ENCODE measurements around the gene CLEC20A. TPM values are rescaled to one million over a fixed set of nuclear protein-coding genes. Genes with fewer than 3 reads are reported as not detected.

Gene CLEC20A
- total and polyA plus RNA-seq, 2 donors, result 0.23 to 0.48 TPM

- Histone ChIP-seq H3K27ac (ENCODE audit: low read depth) (no peak overlapping the region), H3K4me3 (ENCODE audit: low read depth, low read length) (no peak overlapping the region), H3K4me1 (ENCODE audit: insufficient read depth) (no peaks in the 10 kb centered on the region), H3K36me3 (ENCODE audit: insufficient read depth) (no peaks in the 10 kb centered on the region)
- WGBS, result 93% methylated on average over 10 of the region's 10 CpGs
- DNase-seq (ENCODE audit: extremely low spot score), result no peak
Observed at GRCh38 chr1:178500936-178501554, 4.3 kb upstream of the CLEC20A start.

DNA sequence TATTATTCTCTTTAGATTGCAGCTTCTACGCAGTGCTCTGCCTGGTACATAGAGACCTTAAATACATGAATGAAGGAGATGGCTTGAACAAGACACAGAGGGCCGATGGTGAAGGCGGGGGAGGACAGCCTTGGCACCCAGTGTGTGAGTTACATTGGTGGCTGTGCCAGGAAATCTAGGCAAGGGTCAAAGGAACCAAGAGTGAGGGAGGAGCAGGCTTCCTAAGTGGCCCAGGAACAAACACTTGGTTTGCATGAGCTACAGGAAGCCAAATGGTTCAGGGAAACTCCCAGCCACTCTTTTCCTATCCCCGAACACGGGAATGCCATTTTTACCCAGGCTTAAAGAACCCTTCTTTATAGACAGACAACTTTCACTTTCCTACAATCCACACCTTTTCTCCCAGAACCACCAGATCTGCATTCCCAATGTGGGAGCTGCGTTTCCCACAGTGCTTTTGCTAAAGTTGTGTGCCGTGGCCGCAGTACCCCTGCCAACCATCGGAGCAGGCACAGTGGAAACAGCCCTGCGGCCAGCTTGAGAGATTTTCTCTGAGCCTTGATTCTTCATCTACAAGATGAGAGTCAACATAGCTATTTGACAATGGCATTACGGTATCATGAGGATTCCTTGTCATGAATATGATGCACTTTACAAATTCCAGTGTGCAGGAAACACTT, 3.5 kb upstream of the CLEC20A start:
- no peaks in the 10 kb centered on the region for H3K36me3 ChIP-seq (ENCODE audit: insufficient read depth)
- 89% methylated on average over 11 of the region's 11 CpGs for WGBS
- H3K4me3 ChIP-seq (ENCODE audit: low read depth, low read length), result no peak overlapping the region
- no peak overlapping the region for H3K27ac ChIP-seq (ENCODE audit: low read depth)
- H3K4me1 ChIP-seq (ENCODE audit: insufficient read depth), result no peaks in the 10 kb centered on the region
- no peak for DNase-seq (ENCODE audit: extremely low spot score)

GRCh38 chr1:178498896-178499675, 2.3 kb upstream of the CLEC20A start:
- H3K36me3 ChIP-seq (ENCODE audit: insufficient read depth), result no peaks in the 10 kb centered on the region
- H3K27ac ChIP-seq (ENCODE audit: low read depth), result no peak overlapping the region
- 92% methylated on average over 16 of the region's 16 CpGs for WGBS
- DNase-seq (ENCODE audit: extremely low spot score), result no peak
- no peak overlapping the region for H3K4me3 ChIP-seq (ENCODE audit: low read depth, low read length)
- no peaks in the 10 kb centered on the region for H3K4me1 ChIP-seq (ENCODE audit: insufficient read depth)

DNA sequence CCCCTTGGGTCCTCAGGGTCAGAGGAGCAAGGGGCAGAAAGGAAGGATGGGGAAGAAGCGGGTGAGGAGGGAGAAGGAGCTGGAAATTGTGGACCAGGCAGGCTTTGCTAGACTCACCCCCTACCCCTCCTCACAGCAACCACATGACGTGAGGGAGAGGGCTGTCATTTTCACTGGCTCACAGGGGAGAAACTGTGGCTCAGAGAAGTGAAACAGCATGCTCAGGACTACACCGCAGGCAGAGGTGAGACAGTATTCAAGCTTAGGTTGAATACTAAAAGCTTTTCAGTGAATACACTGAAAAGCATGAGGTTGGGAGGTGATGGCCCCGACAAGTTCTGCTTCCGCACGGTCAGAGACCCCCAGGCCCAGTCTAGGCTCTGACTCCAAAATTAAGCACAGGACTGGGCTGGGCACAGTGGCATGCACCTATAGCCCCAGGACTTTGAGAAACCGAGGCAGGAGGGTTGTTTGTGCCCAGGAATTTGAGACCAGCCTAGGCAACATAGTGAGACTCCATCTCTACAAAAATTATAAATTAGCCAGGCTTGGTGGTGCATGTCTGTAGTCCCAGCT, 1.2 kb upstream of the CLEC20A start:
- WGBS, result 94% methylated on average over 7 of the region's 7 CpGs
- Histone ChIP-seq H3K4me3 (ENCODE audit: low read depth, low read length) (no peak overlapping the region), H3K4me1 (ENCODE audit: insufficient read depth) (no peaks in the 10 kb centered on the region), H3K36me3 (ENCODE audit: insufficient read depth) (no peaks in the 10 kb centered on the region), H3K27ac (ENCODE audit: low read depth) (no peak overlapping the region)
- no peak for DNase-seq (ENCODE audit: extremely low spot score)

DNA sequence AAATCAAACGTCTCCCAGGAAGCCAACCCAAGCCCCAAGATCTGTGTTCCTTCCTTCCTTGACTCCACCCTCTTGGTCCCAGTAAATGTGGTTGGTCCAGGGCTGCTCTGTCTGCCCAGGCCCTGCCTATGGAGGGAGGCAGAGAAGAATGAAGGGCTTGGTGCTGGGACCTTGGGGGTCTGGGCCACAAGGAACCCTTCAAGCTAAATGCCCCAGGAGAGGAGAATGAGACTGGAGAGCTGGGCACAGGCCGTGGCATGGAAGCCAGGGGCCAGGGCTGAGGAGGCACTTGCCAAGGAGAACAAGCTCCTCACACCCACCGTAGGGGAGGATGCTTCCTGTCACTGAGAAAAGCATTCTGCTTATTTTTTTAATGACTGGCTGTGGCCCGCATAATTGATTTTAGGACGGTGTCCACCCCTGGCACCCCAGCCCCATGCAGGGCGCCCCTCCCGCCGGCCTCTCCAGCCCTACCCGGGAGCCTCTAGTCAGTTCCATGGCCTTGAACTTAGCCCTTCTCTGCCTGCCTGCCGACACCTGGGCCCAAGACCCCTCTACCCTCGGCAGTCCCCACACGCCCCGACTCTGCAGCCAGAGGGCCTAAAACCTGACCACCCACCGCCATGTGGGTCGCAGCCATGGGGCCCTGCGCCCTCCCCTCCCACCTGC, 889 bp downstream of the CLEC20A start:
- Histone ChIP-seq H3K4me3 (ENCODE audit: low read depth, low read length) (no peak overlapping the region), H3K4me1 (ENCODE audit: insufficient read depth) (no peaks in the 10 kb centered on the region), H3K36me3 (ENCODE audit: insufficient read depth) (no peaks in the 10 kb centered on the region), H3K27ac (ENCODE audit: low read depth) (no peak overlapping the region)
- DNase-seq (ENCODE audit: extremely low spot score), result no peak
- 93% methylated on average over 16 of the region's 16 CpGs for WGBS

DNA sequence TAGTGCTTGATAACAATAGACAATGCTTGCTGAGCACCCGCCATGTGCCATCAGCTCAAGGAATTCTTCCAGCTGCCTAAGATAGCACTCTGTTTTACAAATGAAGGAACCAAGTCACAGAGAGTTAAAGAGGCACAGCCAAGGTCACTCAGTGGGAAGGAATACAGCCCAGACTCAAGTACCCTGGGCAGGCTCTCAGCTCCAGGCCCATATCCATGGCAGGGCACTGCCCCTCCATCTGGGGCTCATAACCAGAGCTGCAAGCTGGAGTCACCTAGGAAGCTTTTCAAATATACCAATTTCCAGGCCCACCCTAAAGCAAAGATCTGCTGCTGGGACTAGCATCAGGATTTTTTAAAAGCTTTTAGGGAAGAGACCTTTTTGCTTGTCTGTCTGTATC, 1.6 kb downstream of the CLEC20A start:
- WGBS, result 100% methylated on average over 1 of the region's 1 CpG
- DNase-seq (ENCODE audit: extremely low spot score), result no peak
- no peaks in the 10 kb centered on the region for H3K4me1 ChIP-seq (ENCODE audit: insufficient read depth)
- no peak overlapping the region for H3K27ac ChIP-seq (ENCODE audit: low read depth)
- no peaks in the 10 kb centered on the region for H3K36me3 ChIP-seq (ENCODE audit: insufficient read depth)
- no peak overlapping the region for H3K4me3 ChIP-seq (ENCODE audit: low read depth, low read length)

- Histone ChIP-seq H3K4me3 (ENCODE audit: low read depth, low read length) (no peak overlapping the region), H3K36me3 (ENCODE audit: insufficient read depth) (no peaks in the 10 kb centered on the region), H3K27ac (ENCODE audit: low read depth) (no peak overlapping the region), H3K4me1 (ENCODE audit: insufficient read depth) (no peaks in the 10 kb centered on the region)
- DNase-seq (ENCODE audit: extremely low spot score), result no peak
- 95% methylated on average over 13 of the region's 13 CpGs for WGBS
Observed at GRCh38 chr1:178494569-178494971, 2.2 kb downstream of the CLEC20A start.

DNA sequence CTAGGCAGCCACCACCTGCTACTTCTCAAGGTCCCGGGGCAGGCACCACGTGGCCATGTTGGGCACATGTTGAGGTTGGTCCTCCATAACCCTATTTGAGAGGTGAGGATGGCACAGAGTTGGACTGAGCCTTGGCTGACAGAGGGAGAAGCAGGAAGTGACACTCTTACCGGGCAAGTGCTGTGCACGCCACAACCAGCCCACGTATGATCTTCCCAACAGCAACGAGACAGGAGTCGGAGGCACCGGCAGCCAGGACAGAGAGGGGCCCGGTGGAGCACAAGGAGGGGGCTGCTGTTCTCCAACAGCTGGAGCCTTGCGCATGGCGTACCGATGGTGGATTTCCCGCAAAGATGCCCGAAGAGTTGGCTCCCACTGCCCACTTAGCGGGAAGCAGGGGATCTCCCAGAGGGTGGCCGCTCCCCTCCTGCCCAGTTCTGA, 3.4 kb downstream of the CLEC20A start:
- Histone ChIP-seq H3K27ac (ENCODE audit: low read depth) (no peak overlapping the region), H3K4me3 (ENCODE audit: low read depth, low read length) (no peak overlapping the region), H3K4me1 (ENCODE audit: insufficient read depth) (no peaks in the 10 kb centered on the region), H3K36me3 (ENCODE audit: insufficient read depth) (no peaks in the 10 kb centered on the region)
- 94% methylated on average over 16 of the region's 16 CpGs for WGBS
- DNase-seq (ENCODE audit: extremely low spot score), result no peak

- 80% methylated on average over 11 of the region's 11 CpGs for WGBS
- H3K27ac ChIP-seq (ENCODE audit: low read depth), result no peak overlapping the region
- H3K36me3 ChIP-seq (ENCODE audit: insufficient read depth), result no peaks in the 10 kb centered on the region
- H3K4me1 ChIP-seq (ENCODE audit: insufficient read depth), result no peaks in the 10 kb centered on the region
- H3K4me3 ChIP-seq (ENCODE audit: low read depth, low read length), result no peak overlapping the region
- DNase-seq (ENCODE audit: extremely low spot score), result no peak
Observed at GRCh38 chr1:178492341-178492740, 4.4 kb downstream of the CLEC20A start.

DNA sequence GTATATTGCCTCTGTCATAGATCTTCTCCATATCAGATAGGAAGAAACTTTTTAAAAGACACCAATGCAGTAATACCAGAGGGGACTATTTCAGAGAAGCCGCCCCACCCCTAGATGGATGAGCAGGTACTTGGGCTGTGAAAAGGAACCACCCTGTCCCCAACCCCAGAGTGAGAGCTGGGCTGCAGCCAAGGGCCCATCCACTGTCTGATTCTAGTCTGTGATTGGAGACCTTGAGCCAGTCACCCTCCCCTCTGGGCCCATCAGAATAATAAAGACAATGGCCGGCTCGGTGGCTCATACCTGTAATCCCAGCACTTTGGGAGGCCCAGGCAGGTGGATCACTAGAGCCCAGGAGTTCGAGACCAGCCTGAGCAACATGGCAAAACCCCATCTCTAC, 5.0 kb downstream of the CLEC20A start:
- Histone ChIP-seq H3K4me3 (ENCODE audit: low read depth, low read length) (no peak overlapping the region), H3K36me3 (ENCODE audit: insufficient read depth) (no peaks in the 10 kb centered on the region), H3K27ac (ENCODE audit: low read depth) (no peak overlapping the region), H3K4me1 (ENCODE audit: insufficient read depth) (no peaks in the 10 kb centered on the region)
- no peak for DNase-seq (ENCODE audit: extremely low spot score)
- 93% methylated on average over 4 of the region's 4 CpGs for WGBS

GRCh38 chr1:178490967-178491366, 5.8 kb downstream of the CLEC20A start:
- no peak overlapping the region for H3K4me3 ChIP-seq (ENCODE audit: low read depth, low read length)
- 88% methylated on average over 9 of the region's 9 CpGs for WGBS
- H3K4me1 ChIP-seq (ENCODE audit: insufficient read depth), result no peaks in the 10 kb centered on the region
- no peak for DNase-seq (ENCODE audit: extremely low spot score)
- H3K36me3 ChIP-seq (ENCODE audit: insufficient read depth), result no peaks in the 10 kb centered on the region
- H3K27ac ChIP-seq (ENCODE audit: low read depth), result no peak overlapping the region

DNA sequence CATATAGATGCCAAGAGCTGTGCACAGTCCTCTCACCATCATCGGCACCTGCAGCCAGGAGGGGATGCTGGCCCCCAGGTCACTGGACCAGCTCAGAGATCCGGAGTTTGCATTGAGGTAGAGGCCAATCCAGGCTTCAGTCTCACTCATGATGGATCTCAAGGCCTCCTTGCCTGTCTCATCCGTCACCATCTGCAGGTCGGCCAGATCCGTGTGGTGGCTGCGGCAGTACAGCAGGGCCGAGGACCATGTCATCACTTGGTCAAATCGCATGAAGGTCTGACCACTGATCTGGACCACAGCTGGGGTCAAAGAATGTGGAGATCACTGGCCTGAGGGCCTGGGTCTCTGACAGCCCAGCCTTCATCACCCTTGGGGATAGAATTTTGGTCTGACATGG, 6.6 kb downstream of the CLEC20A start:
- no peaks in the 10 kb centered on the region for H3K4me1 ChIP-seq (ENCODE audit: insufficient read depth)
- H3K27ac ChIP-seq (ENCODE audit: low read depth), result no peak overlapping the region
- WGBS, result 95% methylated on average over 8 of the region's 8 CpGs
- no peak overlapping the region for H3K4me3 ChIP-seq (ENCODE audit: low read depth, low read length)
- no peak for DNase-seq (ENCODE audit: extremely low spot score)
- no peaks in the 10 kb centered on the region for H3K36me3 ChIP-seq (ENCODE audit: insufficient read depth)

GRCh38 chr1:178489399-178489798, 7.4 kb downstream of the CLEC20A start:
- Histone ChIP-seq H3K4me1 (ENCODE audit: insufficient read depth) (no peaks in the 10 kb centered on the region), H3K36me3 (ENCODE audit: insufficient read depth) (no peaks in the 10 kb centered on the region), H3K4me3 (ENCODE audit: low read depth, low read length) (no peak overlapping the region), H3K27ac (ENCODE audit: low read depth) (no peak overlapping the region)
- 93% methylated on average over 4 of the region's 4 CpGs for WGBS
- no peak for DNase-seq (ENCODE audit: extremely low spot score)

Data from urinary bladder (tissue), 4 donors.